Right lobe of liver (tissue), 4 donors: Measurements from ENCODE around the gene KCNMA1.

Experiments used
- CTCF ChIP-seq, 4 donors: fragments of 200-600 bp in 3 of 4; fragments of 450-650 bp in 1 of 4; IDR thresholded peaks; one replicate each; pipeline versions ENCODE4 v1.5.1 to v1.8.0; 2016 to 2022; ENCODE audit warnings: antibody characterized with exemption in 4 of 4, mild to moderate bottlenecking in 2 of 4
- POLR2A ChIP-seq: fragments of 450-650 bp; IDR thresholded peaks from one replicate; pipeline ENCODE4 v1.6.1; 2017; ENCODE audit warnings: antibody characterized with exemption, mild to moderate bottlenecking
- donor health status: DM: no; HTN: no; CAD: no.
- donor health status: DM: no; HTN: no; CAD: no.
- donor health status: DM: no; HTN: yes; CAD: no.

DNA sequence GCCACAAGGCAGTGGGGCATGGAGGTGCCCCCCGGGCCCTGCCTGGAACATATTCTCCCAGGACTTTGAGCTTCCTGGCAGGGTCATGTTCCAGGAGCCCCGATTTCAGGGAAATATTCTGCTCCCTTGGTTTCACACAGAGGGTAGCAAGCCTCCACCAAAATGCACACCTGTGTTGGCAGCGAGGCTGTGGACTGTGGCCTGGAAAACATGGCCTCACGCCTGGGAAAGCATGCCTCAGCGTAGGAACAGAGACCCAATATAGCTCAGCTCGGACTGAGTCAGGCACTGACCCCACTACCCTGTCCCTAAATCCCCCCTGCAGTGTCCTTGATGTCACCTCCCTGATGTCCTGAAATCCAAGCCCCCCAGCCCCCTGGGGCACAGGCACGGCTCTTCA, 92.0 kb downstream of the KCNMA1 start:
- no peak for TF ChIP-seq CTCF (IDR thresholded peaks at IDR 0.05)
- no peak for TF ChIP-seq POLR2A
